Stomach (tissue), 9 donors: Measurements from ENCODE around the gene GP5. TPM values are rescaled to one million over a fixed set of nuclear protein-coding genes. Genes with fewer than 3 reads are reported as not detected.

Source experiments
- DNase-seq, 2 donors: peaks; one replicate each; pipeline versions ENCODE4 v3.0.0 to v3.0.0-alpha.2; 2013 to 2019
- H3K27ac ChIP-seq, 5 donors: fragments of 200-600 bp in 4 of 5; sonication (generic) in 4 of 5; one replicate each; pipeline ENCODE4 v1.5.1; 2013 to 2019; ENCODE audit warnings: mild to moderate bottlenecking in 1 of 5, moderate library complexity in 1 of 5
- H3K27me3 ChIP-seq, 3 donors: fragments of 200-600 bp; sonication (generic); one replicate each; pipeline ENCODE4 v1.5.1; 2017 to 2019; ENCODE audit warnings: mixed run types in 1 of 3
- H3K36me3 ChIP-seq, 4 donors: fragments of 200-600 bp; sonication (generic); 1 replicate in 3 of 4; 2 replicates in 1 of 4; pipeline ENCODE4 v1.5.1; 2016 to 2019
- H3K4me1 ChIP-seq, 4 donors: fragments of 200-600 bp; sonication (generic); one replicate each; pipeline ENCODE4 v1.5.1; 2016 to 2019
- H3K4me3 ChIP-seq, 4 donors: fragments of 200-600 bp; sonication (generic) in 3 of 4; one replicate each; pipeline ENCODE4 v1.5.1; 2016 to 2019; ENCODE audit warnings: mild to moderate bottlenecking in 1 of 4
- H3K9me3 ChIP-seq, 4 donors: fragments of 200-600 bp; sonication (generic); one replicate each; pipeline ENCODE4 v1.5.1; 2016 to 2019
- CTCF ChIP-seq, 7 experiments: fragments of 450-650 bp in 4 of 7; fragments of 200-600 bp in 3 of 7; sonication (generic) in 3 of 7; IDR thresholded peaks; one replicate each; pipeline ENCODE4 v1.5.1; 2016 to 2019; ENCODE audit warnings: antibody characterized with exemption in 7 of 7, control low read depth in 2 of 7, mild to moderate bottlenecking in 1 of 7
- EP300 ChIP-seq: sonication (generic); formaldehyde crosslinking; IDR thresholded peaks from one replicate; pipeline ENCODE4 v1.6.1; 2017; ENCODE audit warnings: antibody characterized with exemption
- POLR2A ChIP-seq, 4 donors: fragments of 450-650 bp; IDR thresholded peaks; one replicate each; pipeline ENCODE4 v1.6.1; 2016; ENCODE audit warnings: antibody characterized with exemption in 4 of 4, control low read depth in 2 of 4, mild to moderate bottlenecking in 1 of 4, moderate library complexity in 1 of 4
- POLR2AphosphoS5 ChIP-seq, 3 donors: sonication (generic); formaldehyde crosslinking; IDR thresholded peaks; one replicate each; pipeline ENCODE4 v1.6.1; 2016; ENCODE audit warnings: antibody characterized with exemption in 3 of 3
- WGBS, 5 donors: extraction: QIAGEN DNeasy Blood & Tissue Kit in 3 of 5; methylation state at CpG; one replicate each; pipeline versions ENCODE4 v1.1.5 to v1.1.7; 2013 to 2018; 5-methylcytosine and 5-hydroxymethylcytosine counted together
- intact Hi-C: fragments of 100-400 bp; cut with DNase I; formaldehyde crosslinking; loops from one replicate; pipeline ENCODE4 v1.15.1; 2023; ENCODE audit warnings: low total_unique reads
- polyA plus RNA-seq, 3 donors: library from polyadenylated mRNA; stranded (reverse); fragments of 200-250 nt; gene quantifications; one replicate each; pipeline ENCODE4 v1.2.3, GENCODE V29; 2013
- total RNA-seq, 5 donors: library from RNA; depleted of rRNA; stranded (reverse); fragments of >200 nt; gene quantifications; one replicate each; pipeline versions ENCODE4 v1.1.0 to v1.2.3, GENCODE V29; 2014 to 2016
- donor health status: healthy with polysubstance abuse.
- donor health status: Bipolar disorder and iron deficiency.
- donor health status: healthy.

GP5 gene
- total and polyA plus RNA-seq, 8 donors, result 0.18 TPM; not detected in 7

GRCh38 chr3:194346035-194346434 lies 53.0 kb downstream of the GP5 start:
- no peaks in the 10 kb centered on the region for H3K36me3 ChIP-seq
- 74 to 92% (median 86%) methylated on average over 8 to 9 of the region's 9 CpGs for WGBS, 5 donors
- no peaks in the 10 kb centered on the region for H3K27me3 ChIP-seq
- no peak for DNase-seq
- no peaks in the 10 kb centered on the region for H3K9me3 ChIP-seq
- intact Hi-C loops, result loop anchor here (10.0 kb wide), 1 partner anchor 249 kb away; no protein-coding TSS in a partner anchor
- TF ChIP-seq POLR2AphosphoS5 (IDR thresholded peaks at IDR 0.05), result no peak
- no peak for TF ChIP-seq POLR2A (IDR thresholded peaks at IDR 0.05)
- TF ChIP-seq CTCF (IDR thresholded peaks at IDR 0.05), result no peak
- TF ChIP-seq EP300, result no peak
- H3K4me1 ChIP-seq, result no peaks in the 10 kb centered on the region
- H3K4me3 ChIP-seq, result no peak overlapping the region
- H3K27ac ChIP-seq, result no peak overlapping the region

Other genes starting within 250 kb of the GP5 start
- gene CPN2, start 47.9 kb downstream of the GP5 start, total RNA-seq, result not detected
- not detected for gene CPN2, start 47.9 kb downstream of the GP5 start, polyA plus RNA-seq
- under 1 TPM in 2 of 5 donors, not detected in 3; 0.37 to 0.43 TPM for gene LRRC15, start 29.5 kb downstream of the GP5 start, total RNA-seq
- gene LRRC15, start 29.5 kb downstream of the GP5 start, polyA plus RNA-seq, result 1 to 10 TPM in 2 of 3 donors, under 1 TPM in 1; 0.03 to 1.7 (median 1.1) TPM
- 100 to 1,000 TPM in 1 of 5 donors, 10 to 100 TPM in 4; 15.4 to 332 (median 33.0) TPM for gene ATP13A3, start 87.7 kb upstream of the GP5 start, total RNA-seq
- 10 to 100 TPM; 11.2 to 11.9 (median 11.6) TPM for gene ATP13A3, start 87.7 kb upstream of the GP5 start, polyA plus RNA-seq
- 100 to 1,000 TPM in 1 of 5 donors, 10 to 100 TPM in 2, 1 to 10 TPM in 1, not detected in 1; 9.4 to 352 (median 16.3) TPM for gene TMEM44, start 234.2 kb upstream of the GP5 start, total RNA-seq
- 1 to 10 TPM; 4.4 to 9.1 (median 6.1) TPM for gene TMEM44, start 234.2 kb upstream of the GP5 start, polyA plus RNA-seq